ENCODE data around the gene NR2F2. TPM values are rescaled to one million over a fixed set of nuclear protein-coding genes. Genes with fewer than 3 reads are reported as not detected.

Gene NR2F2
- total and polyA plus RNA-seq, 2 of the 13 experiments (the other 11 are each of a cell fraction or from before 2014, with no cell fraction given): 3.5 to 4.7 TPM

DNA sequence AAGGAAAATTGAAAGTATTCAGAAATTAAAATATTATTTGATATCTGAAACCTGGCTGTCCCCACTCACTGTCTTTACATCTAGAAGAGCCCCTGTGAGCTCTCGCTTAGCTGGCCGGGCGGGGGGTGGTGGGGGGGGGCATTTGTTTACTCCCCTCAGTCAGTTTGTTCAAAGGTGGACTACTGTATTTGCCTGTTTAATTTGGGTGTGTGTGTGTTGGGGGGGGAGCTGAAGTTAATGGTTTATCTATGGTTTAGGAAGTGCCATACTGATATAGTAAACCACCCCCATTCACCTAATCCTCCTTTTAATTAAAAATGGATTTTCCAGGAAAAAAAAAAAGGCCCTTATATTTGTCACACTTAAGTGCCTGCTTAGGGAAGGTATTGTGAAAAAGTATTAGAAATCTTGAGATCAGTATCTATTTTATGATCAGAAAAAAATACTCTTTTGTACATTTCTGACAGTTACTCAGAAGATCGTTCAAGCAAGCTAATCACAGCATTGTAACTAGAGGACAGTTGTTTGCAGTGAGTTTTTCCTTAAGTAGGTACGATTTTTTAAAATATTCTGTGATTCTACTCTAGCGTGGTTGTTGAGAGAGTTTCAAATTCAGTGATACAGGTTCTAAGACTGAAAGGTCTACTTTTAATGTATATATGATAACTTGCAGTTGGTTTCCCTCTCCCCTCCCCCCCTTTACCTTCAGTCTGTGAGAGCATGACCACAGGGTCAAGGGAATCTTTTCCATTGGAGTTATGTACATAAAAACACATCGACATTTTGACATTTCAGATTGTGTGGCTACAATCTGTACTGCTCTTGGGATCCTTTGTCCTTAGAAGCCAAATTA, 8.5 kb downstream of the NR2F2 start (continued):
- peak; percentile 34; the same call in 1 of the 2 replicates for TF ChIP-seq SKIL (CRISPR knock-in tag; IDR thresholded peaks at IDR 0.05; ENCODE audit: borderline replicate concordance)
- no peak for TF ChIP-seq SUZ12 (IDR thresholded peaks at IDR 0.05; ENCODE audit: low read depth, low read length)
- no peak for TF ChIP-seq PRDM10 (CRISPR knock-in tag; IDR thresholded peaks at IDR 0.05; ENCODE audit: low read depth)
- TF ChIP-seq PBX3 (CRISPR knock-in tag; IDR thresholded peaks at IDR 0.05; ENCODE audit: borderline replicate concordance): no peak
- TF ChIP-seq NR2F1 (CRISPR knock-in tag; IDR thresholded peaks at IDR 0.05): peak; percentile 55 to 81; a peak in 3 of 4 replicates
- TF ChIP-seq, protein P1, sequence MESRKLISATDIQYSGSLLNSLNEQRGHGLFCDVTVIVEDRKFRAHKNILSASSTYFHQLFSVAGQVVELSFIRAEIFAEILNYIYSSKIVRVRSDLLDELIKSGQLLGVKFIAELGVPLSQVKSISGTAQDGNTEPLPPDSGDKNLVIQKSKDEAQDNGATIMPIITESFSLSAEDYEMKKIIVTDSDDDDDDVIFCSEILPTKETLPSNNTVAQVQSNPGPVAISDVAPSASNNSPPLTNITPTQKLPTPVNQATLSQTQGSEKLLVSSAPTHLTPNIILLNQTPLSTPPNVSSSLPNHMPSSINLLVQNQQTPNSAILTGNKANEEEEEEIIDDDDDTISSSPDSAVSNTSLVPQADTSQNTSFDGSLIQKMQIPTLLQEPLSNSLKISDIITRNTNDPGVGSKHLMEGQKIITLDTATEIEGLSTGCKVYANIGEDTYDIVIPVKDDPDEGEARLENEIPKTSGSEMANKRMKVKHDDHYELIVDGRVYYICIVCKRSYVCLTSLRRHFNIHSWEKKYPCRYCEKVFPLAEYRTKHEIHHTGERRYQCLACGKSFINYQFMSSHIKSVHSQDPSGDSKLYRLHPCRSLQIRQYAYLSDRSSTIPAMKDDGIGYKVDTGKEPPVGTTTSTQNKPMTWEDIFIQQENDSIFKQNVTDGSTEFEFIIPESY (CRISPR knock-in tag; IDR thresholded peaks at IDR 0.05): no peak
- TF ChIP-seq ZNF614 (CRISPR knock-in tag; IDR thresholded peaks at IDR 0.05; ENCODE audit: borderline replicate concordance): no peak
- TF ChIP-seq KMT2B (CRISPR knock-in tag; IDR thresholded peaks at IDR 0.05): 0 out of 2 replicates have a peak, but pooled peaks have one; percentile 20
- peak; percentile 71 for TF ChIP-seq SAP130 (CRISPR knock-in tag; IDR thresholded peaks at IDR 0.05; ENCODE audit: low read depth)
- TF ChIP-seq ZNF784 (CRISPR knock-in tag; IDR thresholded peaks at IDR 0.05; ENCODE audit: borderline replicate concordance): no peak
- no peak for TF ChIP-seq ZFYVE20 (CRISPR knock-in tag; IDR thresholded peaks at IDR 0.05; ENCODE audit: borderline replicate concordance, low read depth)
- peak; percentile 21; the same call in 1 of the 2 replicates for TF ChIP-seq ERF (CRISPR knock-in tag; IDR thresholded peaks at IDR 0.05)
- TF ChIP-seq ZNF503 (CRISPR knock-in tag; IDR thresholded peaks at IDR 0.05): peak; percentile 49; the same call in 1 of the 2 replicates
- no peak for TF ChIP-seq ZKSCAN1 (IDR thresholded peaks at IDR 0.05; ENCODE audit: low read length)
- no peak for TF ChIP-seq SP4 (CRISPR knock-in tag; IDR thresholded peaks at IDR 0.05)
- 0 out of 2 replicates have a peak, but pooled peaks have one; percentile 41 for TF ChIP-seq ZNF644 (CRISPR knock-in tag; IDR thresholded peaks at IDR 0.05; ENCODE audit: low read depth)
